ENCODE results near the gene SNRNP27.
"Not testable (repeated sequence)": the region's sequence is repeated elsewhere in the genome, so short reads cannot be mapped to it uniquely, and the experiment has no call there.

SNRNP27 gene

DNA sequence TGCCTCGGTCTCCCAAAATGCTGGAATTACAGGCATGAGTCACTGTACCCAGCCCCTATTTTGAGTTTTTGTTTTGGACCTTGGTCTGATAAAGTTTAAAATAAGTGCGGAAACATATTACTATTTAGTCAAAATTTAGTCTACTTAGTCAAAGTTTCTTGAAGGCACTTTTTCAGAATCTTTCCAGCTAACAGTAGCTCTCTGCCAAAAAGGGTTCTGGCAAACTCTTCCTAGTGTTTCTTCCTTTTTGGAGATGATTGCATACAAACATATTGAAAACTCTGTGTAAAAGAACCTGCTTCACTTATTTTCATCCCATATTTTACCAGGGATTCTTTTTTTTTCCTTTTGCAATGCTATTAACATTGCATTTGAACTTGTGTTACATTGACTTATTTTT is 35.5 kb upstream of the SNRNP27 start:
- no peak for TF ChIP-seq ZFX (IDR thresholded peaks at IDR 0.05)
- TF ChIP-seq, protein P1, sequence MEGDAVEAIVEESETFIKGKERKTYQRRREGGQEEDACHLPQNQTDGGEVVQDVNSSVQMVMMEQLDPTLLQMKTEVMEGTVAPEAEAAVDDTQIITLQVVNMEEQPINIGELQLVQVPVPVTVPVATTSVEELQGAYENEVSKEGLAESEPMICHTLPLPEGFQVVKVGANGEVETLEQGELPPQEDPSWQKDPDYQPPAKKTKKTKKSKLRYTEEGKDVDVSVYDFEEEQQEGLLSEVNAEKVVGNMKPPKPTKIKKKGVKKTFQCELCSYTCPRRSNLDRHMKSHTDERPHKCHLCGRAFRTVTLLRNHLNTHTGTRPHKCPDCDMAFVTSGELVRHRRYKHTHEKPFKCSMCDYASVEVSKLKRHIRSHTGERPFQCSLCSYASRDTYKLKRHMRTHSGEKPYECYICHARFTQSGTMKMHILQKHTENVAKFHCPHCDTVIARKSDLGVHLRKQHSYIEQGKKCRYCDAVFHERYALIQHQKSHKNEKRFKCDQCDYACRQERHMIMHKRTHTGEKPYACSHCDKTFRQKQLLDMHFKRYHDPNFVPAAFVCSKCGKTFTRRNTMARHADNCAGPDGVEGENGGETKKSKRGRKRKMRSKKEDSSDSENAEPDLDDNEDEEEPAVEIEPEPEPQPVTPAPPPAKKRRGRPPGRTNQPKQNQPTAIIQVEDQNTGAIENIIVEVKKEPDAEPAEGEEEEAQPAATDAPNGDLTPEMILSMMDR (conservative IDR thresholded peaks at IDR 0.05) = no peak
- no peak overlapping the region for H3K27ac ChIP-seq

DNA sequence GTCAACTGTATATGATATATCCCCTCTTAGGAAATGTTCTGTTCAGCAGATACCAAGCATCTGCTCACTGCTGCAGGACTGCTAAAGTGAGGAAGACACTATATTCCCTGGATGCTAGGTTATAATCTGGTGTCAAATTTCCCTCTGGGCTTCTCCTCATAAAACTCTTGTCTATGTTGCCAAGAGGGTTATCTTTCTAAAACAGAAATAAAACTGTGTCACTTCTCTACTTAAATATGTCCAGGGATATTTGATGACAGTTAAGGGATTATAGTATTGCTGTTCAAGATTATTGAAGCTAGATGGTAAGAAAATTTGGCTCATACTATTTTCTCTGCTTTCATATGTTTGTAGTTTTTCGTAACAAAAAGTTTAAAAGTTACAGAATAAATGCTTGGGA is 30.5 kb upstream of the SNRNP27 start:
- no peak for TF ChIP-seq ZFX (IDR thresholded peaks at IDR 0.05)
- TF ChIP-seq, protein P1 (conservative IDR thresholded peaks at IDR 0.05) = no peak

DNA sequence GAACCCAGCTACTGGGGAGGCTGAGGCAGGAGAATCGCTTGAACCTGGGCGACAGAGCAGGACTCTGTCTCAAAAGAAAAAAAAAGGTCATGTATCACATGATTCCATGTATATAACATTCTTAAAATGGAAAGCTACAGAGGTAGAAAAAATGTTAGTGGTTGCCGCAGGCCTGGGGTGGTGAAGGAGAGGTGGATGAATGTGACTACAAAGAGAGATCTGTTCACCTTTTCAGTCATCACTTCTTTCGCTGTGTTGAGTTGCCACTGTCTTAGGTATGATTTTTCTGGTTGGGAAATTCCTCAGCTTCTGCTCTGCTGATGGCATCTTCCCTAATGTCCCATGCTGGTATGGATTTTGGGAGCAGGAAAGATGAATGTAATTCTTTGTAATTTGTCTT is 5.3 kb upstream of the SNRNP27 start:
- TF ChIP-seq, protein P1 (conservative IDR thresholded peaks at IDR 0.05) = no peak
- TF ChIP-seq ZFX (IDR thresholded peaks at IDR 0.05) = no peak
- H3K27ac ChIP-seq = no peak overlapping the region

More for the DNA sequence above, 30.5 kb upstream of the SNRNP27 start:
- no peak overlapping the region for H3K27ac ChIP-seq

DNA sequence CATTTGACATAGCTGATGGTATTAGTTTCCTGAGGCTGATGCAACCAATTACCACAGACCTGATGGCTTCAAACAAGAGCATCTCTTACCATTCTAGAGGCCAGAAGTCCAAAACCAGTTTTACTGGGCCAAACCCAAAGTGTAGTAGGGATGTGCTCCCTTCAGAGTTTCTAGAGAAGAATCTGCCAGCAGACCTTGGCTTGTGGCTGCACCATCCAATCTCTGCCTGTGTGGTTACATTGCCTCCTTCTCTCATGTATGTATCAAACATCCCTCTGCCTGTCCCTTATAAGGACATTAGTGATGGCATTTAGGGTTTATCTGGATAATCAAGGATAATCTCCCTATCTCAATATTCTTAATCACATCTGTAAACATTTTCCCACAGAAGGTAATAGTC is 4.5 kb upstream of the SNRNP27 start:
- TF ChIP-seq ZFX (IDR thresholded peaks at IDR 0.05) = no peak
- TF ChIP-seq, protein P1 (conservative IDR thresholded peaks at IDR 0.05) = no peak

DNA sequence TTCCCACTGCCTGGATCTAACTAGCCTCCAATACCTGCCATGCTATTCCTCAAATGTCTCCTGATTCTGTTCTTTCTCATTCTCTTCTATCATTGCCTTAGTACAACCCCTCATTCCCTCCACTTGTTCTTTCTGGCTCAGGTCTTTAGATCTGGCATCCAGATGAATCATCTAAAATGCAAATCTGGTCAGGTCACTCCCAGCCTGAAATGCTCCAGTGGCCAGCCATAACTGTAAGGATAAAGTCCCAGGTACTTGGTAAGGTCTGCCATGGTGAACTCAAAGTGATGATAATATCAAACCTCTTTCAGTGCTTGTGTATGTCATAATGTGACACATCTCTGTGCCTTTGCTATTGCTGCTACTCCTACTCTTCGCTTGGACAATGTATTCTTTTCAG is 2.9 kb upstream of the SNRNP27 start:
- H3K27ac ChIP-seq = no peak overlapping the region
- no peak for TF ChIP-seq ZFX (IDR thresholded peaks at IDR 0.05)
- TF ChIP-seq, protein P1 (conservative IDR thresholded peaks at IDR 0.05) = no peak

More for the DNA sequence above, 4.5 kb upstream of the SNRNP27 start:
- H3K27ac ChIP-seq = no peak overlapping the region

DNA sequence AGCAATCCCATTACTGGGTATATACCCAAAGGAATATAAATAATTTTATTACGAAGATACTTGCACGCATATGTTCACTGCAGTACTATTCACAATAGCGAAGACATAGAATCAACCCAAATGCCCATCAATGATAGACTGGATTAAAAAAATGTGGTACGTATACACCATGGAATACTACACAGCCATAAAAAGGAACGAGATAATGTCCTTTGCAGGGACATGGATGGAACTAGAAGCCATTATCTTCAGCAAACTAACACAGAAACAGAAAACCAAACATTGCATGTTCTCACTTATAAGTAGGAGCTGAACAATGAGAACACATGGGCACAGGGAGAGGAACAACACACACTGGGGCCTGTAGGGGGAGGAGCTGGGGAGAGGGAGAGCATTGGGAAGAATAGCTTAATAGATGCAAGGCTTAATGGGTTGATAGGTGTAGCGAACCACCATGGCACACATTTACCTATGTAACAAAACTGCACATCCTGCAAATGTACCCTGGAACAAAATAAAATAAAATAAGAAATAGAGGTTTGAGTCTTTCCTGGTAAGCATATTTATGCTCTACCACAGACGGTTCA is 825 bp upstream of the SNRNP27 start:
- not testable (repeated sequence) for H3K27ac ChIP-seq

DNA sequence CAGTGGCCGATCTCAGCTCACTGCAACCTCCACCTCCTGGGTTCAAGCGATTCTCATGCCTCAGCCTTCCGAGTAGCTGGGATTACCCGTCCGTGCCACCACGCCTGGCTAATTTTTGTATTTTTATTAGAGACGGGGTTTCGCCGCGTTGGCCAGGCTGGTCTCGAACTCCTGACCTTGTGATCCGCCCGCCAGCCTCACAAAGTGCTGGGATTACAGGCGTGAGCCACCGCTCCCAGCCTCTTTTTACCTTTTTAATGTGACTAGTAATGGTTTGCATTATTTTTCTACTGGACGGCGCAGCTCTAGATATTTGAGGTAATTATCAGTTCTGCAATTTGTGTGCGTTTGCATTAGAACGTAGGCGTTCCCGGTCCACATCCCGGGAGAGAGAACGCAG is 981 bp downstream of the SNRNP27 start:
- H3K27ac ChIP-seq = peak overlapping the region; percentile 77

DNA sequence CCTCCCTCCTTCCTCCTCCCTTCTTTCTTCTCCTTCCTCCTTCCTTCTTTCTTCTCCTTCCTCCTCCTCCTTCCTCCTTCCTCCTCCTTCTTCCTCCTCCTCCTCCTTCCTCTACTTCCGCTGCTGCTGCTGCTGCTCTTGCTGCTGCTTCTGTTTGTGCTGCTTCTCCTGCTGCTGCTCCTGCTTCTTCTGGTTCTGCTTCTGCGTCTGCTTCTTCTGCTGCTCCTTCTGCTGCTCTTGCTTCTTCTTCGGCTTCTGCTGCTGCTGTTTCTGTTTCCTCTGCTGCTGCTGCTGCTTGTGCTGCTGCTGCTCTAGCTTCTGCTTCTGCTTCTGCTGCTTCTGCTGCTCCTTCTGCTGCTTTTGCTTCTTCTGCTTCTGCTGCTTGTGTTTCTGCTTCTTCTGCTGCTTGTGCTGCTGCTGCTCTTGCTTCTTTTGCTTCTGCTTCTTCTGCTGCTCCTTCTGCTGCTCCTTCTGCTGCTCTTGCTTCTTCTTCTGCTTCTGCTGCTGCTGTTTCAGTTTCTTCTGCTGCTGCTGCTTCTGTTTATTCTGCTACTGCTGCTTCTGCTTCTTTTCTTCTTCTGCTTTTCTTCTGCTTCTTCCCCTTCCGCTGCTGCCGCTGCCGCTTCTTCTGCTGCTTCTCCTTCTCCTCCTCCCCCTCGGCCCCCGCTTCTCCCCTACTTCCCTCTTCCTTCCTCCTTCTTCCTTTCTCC is 8.6 kb downstream of the SNRNP27 start:
- TF ChIP-seq, protein P1 (conservative IDR thresholded peaks at IDR 0.05) = no peak
- TF ChIP-seq ZFX (IDR thresholded peaks at IDR 0.05) = no peak
- no peak overlapping the region for H3K27ac ChIP-seq

All from C4-2B (cell line).